HG03378 (cell line): Measurements from ENCODE around the gene TXNRD2.
"Not testable (repeated sequence)": the region's sequence is repeated elsewhere in the genome, so short reads cannot be mapped to it uniquely, and the experiment has no call there.

Source experiments
- ATAC-seq: cut with Tn5 transposase; IDR thresholded peaks from one replicate; pipeline ENCODE4 v1.9.1; 2021; ENCODE audit warnings: mild to moderate bottlenecking, moderate library complexity; ENCODE audit not compliant: unreplicated experiment

The TXNRD2 gene

GRCh38 chr22:19951346-19951745 lies 9.7 kb upstream of the TXNRD2 start:
- no peak for ATAC-seq

GRCh38 chr22:19948057-19948760 lies 6.6 kb upstream of the TXNRD2 start:
- no peak for ATAC-seq

- ATAC-seq = no peak
These were observed 1.7 kb upstream of the TXNRD2 start for GRCh38 chr22:19943082-19944026.

- ATAC-seq = no peak
These were observed 801 bp upstream of the TXNRD2 start for GRCh38 chr22:19942157-19943081.

DNA sequence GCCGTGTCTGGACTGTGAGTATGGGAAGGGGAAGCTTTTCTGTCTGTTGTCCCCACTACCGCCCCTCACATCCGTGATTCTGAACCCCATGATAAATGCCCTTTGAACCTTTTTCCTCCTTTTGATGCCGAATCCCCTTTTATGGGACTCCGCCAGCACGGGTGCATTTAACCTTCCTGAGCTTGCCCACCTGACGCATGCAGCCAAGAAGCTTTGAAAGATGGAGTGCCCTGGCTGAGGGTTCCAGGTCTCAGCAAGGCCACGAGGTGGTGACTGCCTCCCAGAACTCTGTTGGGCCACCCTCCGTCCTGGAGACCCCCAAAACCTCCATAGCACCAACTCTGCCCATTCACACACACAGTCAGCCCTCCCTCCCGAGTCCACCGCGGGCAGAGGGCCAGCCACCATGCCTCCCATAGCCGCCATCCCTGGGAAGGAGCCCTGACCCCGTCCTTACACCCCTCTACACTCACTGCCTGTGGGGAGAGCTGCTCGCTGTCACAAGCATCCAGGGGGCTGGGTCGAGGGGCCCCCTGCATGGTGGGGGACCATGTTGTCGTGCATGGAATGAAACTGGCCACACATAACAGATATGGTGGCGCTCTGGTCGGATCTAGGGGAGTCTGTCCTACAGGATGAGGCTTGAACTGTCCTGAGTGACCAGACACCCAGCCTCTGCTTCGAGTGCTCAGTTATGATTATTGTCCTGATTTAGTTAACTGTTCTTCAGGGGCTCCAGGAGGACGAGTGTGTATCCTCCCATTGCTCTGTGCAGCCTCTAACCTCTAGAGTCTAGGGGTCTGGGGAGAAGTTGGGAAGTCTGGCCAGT lies 868 bp downstream of the TXNRD2 start:
- ATAC-seq = no peak

DNA sequence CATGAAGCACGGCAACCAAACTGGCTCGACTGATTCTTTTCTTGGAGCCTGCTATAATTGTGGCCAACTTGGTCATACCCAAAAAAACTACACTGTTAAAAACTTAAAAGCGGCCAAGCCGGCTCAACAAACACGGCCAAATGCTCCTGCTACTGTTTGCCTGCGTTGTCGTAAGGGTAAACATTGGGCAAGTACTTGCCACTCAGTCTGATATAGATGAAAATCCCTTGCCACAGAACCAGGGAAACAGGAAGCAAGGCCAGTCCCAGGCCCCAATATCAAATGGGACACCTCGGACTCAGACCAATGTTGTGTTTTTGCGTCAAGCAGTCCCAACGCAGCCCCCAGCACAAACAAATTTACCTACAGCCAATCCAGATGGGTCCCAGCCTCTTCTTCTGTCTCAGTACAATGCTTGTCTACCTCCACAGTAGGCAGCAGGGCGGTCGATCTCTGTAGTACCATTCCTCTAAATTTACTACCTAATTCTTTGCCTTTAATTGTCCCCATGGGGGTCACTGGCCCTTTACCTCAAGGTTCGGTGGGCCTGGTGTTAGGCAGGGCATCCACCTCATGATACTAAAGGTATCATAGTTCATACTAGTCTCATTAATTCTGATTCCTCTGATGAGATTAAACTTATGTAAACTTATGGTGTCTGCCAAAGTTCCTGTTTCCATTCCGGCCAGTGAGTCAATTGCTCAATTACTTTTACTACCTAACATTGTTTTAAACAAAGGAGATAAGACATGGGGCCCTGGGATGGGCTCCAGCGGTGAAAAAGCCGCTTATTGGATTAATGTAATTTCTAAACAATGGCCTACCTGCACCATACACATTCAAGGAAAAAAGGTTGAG lies 3.8 kb downstream of the TXNRD2 start:
- ATAC-seq = no peak

DNA sequence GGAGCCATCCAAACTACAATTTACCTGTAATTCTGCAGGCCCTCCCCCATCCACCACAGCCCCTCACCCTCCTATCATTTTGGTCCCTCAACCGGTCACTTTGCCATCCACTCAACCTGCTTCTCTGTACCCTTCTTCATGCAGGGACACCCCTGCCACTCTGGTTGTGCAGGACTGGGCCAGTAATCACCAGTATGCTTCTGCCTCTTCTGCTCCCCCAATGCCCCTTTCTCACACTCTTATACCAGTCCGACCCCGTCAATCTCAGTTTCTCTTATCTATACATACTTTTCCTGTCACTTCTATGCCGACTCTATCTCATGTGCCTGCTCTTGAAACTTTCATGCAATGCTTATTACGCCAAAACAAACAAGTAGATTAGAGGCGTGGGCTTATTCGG lies 5.1 kb downstream of the TXNRD2 start:
- no peak for ATAC-seq

- ATAC-seq = not testable (repeated sequence)
These were observed 6.4 kb downstream of the TXNRD2 start for GRCh38 chr22:19935123-19935718.

- ATAC-seq = no peak
These were observed 8.0 kb downstream of the TXNRD2 start for GRCh38 chr22:19933341-19934241.

DNA sequence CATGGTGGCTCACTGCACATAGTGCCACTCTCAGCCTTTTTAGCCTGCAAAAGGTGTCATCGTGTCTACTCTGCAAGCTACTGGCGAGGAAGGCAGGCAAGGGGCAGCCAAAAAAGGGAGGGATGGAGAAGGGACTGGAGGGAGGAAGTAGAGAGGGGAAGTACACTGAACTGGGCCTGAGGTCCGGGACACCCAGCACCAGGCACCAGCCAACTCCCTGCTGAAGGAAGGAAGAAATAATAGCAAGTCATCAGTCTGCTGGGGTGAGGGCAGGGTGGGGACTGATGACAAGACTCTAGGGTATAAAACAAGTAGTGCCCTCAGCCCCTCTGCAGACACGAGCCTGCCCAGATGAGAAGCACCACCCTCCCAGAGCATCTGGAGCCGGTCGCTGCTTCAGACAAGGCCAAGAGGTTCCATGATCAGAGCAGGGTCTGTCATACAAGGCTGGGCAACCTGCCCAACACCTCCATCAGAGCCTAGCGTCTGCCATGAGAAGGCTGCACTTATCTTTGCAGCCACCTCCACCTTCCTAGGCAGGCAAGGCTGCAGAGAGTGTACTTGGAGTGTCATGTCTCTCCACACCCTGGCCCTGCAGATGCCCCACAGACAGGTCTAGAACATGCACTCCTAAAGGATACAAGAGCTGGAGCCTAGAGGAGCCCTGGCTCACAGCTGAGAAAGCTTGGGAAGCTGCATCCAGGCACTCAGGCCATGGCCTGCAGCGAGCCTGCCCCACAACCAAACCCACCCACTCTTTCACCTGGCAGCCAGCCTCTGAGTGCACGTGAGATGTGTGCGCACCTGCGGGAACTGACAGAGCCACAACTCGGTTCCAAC lies 9.0 kb downstream of the TXNRD2 start:
- no peak for ATAC-seq

DNA sequence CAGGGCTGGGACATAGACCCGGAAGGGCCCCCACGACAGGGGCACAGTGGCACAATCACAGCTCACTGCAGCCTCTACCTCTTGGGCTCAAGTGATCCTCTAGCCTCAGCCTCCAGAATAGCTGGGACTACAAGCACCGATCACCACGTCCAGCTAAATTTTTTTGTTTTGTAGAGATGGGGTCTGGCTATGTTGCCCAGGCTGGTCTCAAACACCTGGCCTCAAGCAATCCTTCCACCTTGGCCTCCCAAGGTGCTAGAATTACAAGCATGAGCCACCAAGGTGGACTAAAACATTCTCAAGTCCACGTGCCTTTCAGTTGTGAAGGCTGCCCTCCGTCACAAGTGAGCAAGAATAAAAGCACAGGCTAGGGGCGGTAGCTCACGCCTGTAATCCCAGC lies 10.1 kb downstream of the TXNRD2 start:
- no peak for ATAC-seq

GRCh38 chr22:19930551-19931486 lies 10.8 kb downstream of the TXNRD2 start:
- ATAC-seq = no peak

DNA sequence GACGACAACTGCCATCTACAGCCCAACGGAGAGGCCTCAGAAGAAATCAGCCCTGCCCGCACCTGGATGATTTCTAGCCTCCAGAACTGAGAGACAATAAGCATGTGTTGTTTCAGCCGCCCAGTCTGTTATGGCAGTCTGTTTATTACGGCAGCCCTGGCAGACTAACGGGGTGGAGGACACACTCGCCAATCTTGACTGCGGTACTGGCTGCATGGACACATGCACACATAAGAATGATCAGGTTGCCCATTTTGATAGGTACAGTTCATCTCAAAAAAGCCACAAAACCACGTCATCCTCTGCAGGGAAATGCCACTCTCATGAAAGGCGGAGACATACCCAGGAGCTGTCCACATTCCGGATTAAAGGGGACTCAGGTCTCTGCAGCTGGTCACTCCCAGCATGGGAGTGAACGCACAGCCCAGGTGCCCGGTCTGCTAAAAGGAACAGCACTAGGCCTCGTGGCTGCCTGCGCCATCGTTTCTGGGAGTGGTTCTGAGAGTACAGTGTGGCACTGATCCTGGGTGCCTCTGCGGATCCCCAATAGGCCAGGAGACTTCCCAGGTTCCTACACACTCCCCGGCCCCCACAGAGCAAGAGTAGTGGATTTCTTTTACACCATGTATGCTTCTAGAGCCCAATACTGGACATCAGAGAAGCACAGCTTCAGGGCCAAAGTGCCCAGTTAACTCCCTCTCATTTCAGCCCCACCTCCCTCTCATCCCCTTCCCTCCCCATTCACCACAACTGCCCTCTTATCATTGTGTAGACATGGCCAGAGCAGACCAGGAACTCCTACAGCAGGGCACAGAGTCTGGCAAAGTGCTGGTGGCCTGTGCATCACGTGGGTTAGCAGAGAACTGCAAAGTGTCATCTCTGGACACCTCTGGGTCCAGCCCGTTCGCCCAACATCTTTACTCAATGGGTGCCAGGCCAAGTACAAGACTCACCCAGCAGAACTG lies 11.8 kb downstream of the TXNRD2 start:
- no peak for ATAC-seq

DNA sequence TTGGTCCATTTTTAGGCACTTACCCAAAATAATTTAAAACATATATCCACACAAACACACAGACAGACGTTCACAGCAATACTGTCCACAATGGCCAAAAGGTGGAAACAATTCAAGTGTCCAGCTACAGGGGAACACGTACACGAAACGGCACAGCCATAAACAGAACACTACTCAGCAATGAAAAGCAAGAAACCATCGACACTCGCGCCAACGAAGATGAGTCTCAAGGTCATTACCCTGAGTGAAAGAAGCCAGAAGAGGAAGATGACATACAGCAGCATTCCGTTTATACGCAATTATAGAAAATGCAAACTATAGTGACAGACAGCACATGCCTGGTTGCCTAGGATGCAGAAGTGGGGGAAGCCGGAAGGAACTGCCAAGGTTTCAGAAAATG lies 13.4 kb downstream of the TXNRD2 start:
- no peak for ATAC-seq

GRCh38 chr22:19927696-19928095 lies 13.9 kb downstream of the TXNRD2 start:
- no peak for ATAC-seq
